Immature natural killer cell (primary cell): ENCODE results near the gene CCBE1. TPM values are rescaled to one million over a fixed set of nuclear protein-coding genes. Genes with fewer than 3 reads are reported as not detected.

ENCODE experiments used
- DNase-seq, 3 donors: peaks; one replicate each; pipeline ENCODE4 v3.0.0; 2022; ENCODE audit warnings: mixed read lengths in 1 of 3
- H3K27ac Mint-ChIP-seq, 6 donors: one replicate each; pipeline ENCODE4 v1.8.0; 2020; ENCODE audit warnings: mixed read lengths in 6 of 6, mild to moderate bottlenecking in 5 of 6, inconsistent platforms in 4 of 6, moderate library complexity in 3 of 6
- H3K27me3 Mint-ChIP-seq, 3 donors: one replicate each; pipeline ENCODE4 v1.8.0; 2020 to 2021; ENCODE audit warnings: low read depth in 3 of 3, mild to moderate bottlenecking in 3 of 3, mixed read lengths in 3 of 3, moderate library complexity in 3 of 3, inconsistent platforms in 1 of 3
- H3K36me3 Mint-ChIP-seq, 3 donors: one replicate each; pipeline ENCODE4 v1.8.0; 2020; ENCODE audit warnings: mixed read lengths in 3 of 3, inconsistent platforms in 2 of 3, mild to moderate bottlenecking in 2 of 3
- H3K4me1 Mint-ChIP-seq, 2 donors: one replicate each; pipeline ENCODE4 v1.8.0; 2020; ENCODE audit warnings: inconsistent platforms in 2 of 2, mild to moderate bottlenecking in 2 of 2, mixed read lengths in 2 of 2, moderate library complexity in 1 of 2
- H3K4me3 Mint-ChIP-seq, 5 donors: one replicate each; pipeline ENCODE4 v1.8.0; 2020; ENCODE audit warnings: mild to moderate bottlenecking in 5 of 5, mixed read lengths in 5 of 5, inconsistent platforms in 3 of 5, moderate library complexity in 3 of 5
- H3K9me3 Mint-ChIP-seq, 6 donors: one replicate each; pipeline ENCODE4 v1.8.0; 2020; ENCODE audit warnings: mild to moderate bottlenecking in 6 of 6, mixed read lengths in 6 of 6, inconsistent platforms in 4 of 6, moderate library complexity in 3 of 6
- polyA plus RNA-seq, 3 donors: library from polyadenylated mRNA; unstranded; fragments of 300-500 nt; fragmentation: Illumina TruSeq; gene quantifications; one replicate each; pipeline ENCODE4 v1.2.3, GENCODE V29; 2021

Gene CCBE1
- polyA plus RNA-seq, 3 donors from 2014 or later: 0.03 to 0.25 TPM; not detected in 1

DNA sequence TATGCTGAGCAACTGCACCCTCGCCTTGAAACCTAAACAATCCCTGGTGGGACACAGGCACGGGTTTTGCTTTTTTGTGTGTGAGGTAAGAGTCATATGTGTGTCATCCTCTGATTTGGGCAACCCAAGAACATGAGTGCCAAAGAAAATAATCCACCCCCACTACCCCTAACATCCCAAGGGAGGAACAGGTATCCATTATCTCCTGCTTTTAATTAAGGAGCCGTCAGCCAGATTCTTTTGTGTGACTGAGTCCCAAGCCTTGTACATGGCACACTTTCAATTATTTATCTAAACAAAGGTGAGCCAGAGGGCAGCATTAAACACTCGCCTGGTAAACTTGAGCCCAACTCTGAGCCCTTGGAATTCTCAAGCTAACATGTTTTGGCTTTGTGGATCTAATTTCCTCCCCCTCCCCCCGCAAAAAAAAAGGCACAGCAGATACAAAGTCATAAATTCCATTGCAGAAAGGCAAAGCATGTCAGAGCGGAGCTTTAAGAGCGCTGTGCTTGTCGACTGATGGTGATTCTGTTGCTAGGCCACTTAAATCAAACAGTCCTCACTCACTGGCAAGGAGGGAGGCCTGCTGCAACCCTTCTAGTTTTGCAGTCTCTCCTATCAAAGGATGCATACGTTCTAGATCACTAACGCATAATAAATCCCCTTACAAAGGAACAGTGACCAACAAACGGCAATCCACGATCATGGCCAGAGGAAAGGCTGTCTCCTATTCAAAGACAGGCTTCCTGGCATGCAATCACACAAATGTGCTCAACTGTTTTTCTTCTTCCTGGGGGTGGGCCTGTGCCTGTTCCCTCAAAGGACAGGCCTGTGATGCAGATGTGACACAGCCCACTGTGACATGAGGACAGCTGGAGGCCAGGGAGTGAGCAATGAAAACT lies 194.7 kb downstream of the CCBE1 start:
- DNase-seq: no peak
- peaks cover 0 to 6% (median 6%) of the 10 kb centered on the region in 3 donors for H3K27me3 Mint-ChIP-seq
- no peaks in the 10 kb centered on the region for H3K4me1 Mint-ChIP-seq
- no peaks in the 10 kb centered on the region for H3K36me3 Mint-ChIP-seq
- no peak overlapping the region for H3K27ac Mint-ChIP-seq
- peaks cover 0 to 10% (median 1%) of the 10 kb centered on the region in 6 donors for H3K9me3 Mint-ChIP-seq
- H3K4me3 Mint-ChIP-seq: no peak overlapping the region

DNA sequence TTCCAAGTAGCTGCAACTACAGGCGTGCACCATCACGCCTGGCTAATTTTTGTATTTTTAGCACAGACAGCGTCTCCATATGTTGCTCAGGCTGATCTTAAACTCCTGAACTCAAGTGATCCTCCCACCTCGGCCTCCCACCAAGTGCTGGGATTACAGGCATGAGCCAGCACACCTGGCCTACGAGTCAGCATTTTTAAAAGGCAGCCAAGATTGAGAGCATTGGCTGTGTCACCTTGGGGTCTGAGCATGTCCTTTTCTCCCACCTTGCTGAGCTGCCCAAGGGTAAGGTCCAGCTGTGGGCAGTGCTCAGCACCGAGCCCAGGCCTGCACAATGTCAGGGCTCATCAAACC lies 195.3 kb downstream of the CCBE1 start:
- no peaks in the 10 kb centered on the region for H3K4me1 Mint-ChIP-seq
- no peak overlapping the region for H3K4me3 Mint-ChIP-seq
- H3K36me3 Mint-ChIP-seq: no peaks in the 10 kb centered on the region
- peaks cover 0 to 10% (median 0%) of the 10 kb centered on the region in 6 donors for H3K9me3 Mint-ChIP-seq
- no peak for DNase-seq
- H3K27me3 Mint-ChIP-seq: peaks cover 0 to 9% (median 6%) of the 10 kb centered on the region in 3 donors
- no peak overlapping the region for H3K27ac Mint-ChIP-seq

DNA sequence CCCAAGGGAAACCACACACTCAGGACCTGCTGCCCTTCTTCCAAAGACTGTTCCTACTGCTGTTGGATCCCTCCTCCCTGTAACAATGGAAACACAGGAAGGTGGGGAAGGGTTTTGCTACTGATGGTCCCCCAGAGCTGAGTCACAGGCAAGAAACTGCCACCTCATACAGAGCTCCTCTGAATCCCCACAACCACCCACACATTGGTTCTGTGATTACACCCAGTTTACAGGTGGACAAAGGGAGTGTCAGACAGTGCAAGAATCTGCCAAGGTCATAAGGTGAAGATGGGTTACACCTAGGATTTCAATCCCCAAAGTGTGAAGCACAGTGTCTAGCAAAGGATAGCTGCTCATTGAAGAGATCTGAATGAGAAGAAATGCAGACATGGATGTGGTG lies 196.5 kb downstream of the CCBE1 start:
- Mint-ChIP-seq H3K27ac (no peak overlapping the region), H3K4me1 (no peaks in the 10 kb centered on the region), H3K4me3 (no peak overlapping the region), H3K27me3 (peaks cover 0 to 8% (median 6%) of the 10 kb centered on the region in 3 donors), H3K9me3 (peaks cover 0 to 10% (median 0%) of the 10 kb centered on the region in 6 donors), H3K36me3 (no peaks in the 10 kb centered on the region)
- no peak for DNase-seq

DNA sequence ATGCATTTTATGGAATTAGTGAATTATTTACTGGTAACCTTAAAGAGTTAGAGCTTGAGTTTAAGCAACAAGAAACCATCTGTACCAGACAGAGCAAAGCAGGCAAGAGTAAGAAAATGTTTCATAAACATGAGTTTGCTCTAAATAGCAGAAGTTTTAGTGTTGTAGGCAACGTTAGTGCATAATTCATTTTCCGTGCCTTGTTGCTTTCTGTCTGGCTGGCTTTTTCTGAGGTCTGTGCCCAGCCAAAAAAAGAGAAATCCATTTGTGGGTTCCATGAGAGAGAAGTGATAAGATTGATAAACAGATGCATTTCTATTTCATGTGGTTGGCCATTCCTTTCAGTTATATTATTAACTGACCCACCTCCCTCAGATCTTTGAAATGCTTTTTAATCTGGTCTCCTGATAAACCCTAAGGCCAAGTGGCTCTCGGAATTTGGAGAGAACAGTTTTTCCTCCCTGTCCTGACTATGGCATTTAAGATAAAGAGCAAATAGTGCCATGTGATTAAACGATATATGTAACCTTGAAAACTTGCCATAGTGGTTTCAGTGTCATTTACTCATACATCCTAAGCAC lies 198.6 kb downstream of the CCBE1 start:
- no peak for DNase-seq
- no peaks in the 10 kb centered on the region for H3K4me1 Mint-ChIP-seq
- H3K27ac Mint-ChIP-seq: no peak overlapping the region
- no peak overlapping the region for H3K4me3 Mint-ChIP-seq
- H3K9me3 Mint-ChIP-seq: peaks cover 0 to 10% (median 2%) of the 10 kb centered on the region in 6 donors
- H3K27me3 Mint-ChIP-seq: peaks cover 0 to 6% (median 5%) of the 10 kb centered on the region in 3 donors
- no peaks in the 10 kb centered on the region for H3K36me3 Mint-ChIP-seq

DNA sequence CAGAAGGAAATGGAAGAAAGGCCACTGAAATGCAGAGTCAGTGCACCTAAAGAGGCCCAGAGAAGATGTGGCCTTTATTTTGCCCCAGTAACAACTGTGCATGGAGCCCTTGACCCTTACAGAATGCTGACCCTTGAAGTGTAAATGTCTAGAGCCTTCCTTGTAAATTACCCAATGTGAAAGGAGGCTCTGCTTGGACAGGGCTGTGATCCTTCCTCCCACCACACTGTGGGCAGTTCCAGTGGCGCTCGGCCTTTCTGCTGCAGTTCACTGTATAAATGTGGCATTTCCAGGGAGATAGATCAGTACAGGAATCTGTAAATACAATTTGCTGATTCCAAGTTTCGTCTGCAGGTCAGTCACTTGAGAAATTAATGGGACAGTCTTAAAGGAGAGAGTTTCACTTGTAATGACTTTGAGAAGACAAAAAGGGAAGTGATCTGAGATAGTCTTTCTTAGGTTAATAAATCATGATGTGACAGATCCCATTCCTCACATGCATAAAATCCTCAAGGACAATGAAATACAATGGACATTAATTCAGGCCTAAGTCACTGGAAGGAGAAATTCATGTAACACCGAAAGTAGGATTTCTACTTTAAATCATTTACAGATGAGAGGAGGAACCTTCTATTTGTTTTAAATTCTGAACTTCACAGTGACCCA lies 204.3 kb downstream of the CCBE1 start:
- H3K4me3 Mint-ChIP-seq: no peak overlapping the region
- no peaks in the 10 kb centered on the region for H3K4me1 Mint-ChIP-seq
- peaks cover 0 to 6% (median 0%) of the 10 kb centered on the region in 6 donors for H3K9me3 Mint-ChIP-seq
- peaks cover 0 to 7% (median 7%) of the 10 kb centered on the region in 3 donors for H3K27me3 Mint-ChIP-seq
- H3K36me3 Mint-ChIP-seq: no peaks in the 10 kb centered on the region
- no peak overlapping the region for H3K27ac Mint-ChIP-seq
- DNase-seq: no peak

DNA sequence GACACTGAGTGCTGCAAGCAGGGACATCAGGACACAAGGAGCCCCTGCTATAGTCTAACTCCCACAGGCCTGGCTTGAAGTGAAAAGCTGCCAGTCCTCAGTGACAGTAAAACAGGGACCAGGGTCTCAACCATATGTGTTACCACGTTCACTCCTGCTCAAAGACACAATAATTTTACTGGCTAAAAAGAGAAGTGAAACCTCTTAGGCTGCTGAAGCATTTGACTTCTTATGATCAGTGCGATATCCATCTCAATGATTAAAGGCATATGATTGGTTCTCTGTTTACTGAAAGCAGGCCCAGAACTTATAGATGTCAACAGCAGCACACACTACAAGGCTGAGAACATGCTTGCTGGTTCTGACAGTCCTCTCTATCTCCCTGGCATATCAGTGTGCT lies 208.3 kb downstream of the CCBE1 start:
- H3K9me3 Mint-ChIP-seq: peaks cover 0 to 2% (median 0%) of the 10 kb centered on the region in 6 donors
- no peaks in the 10 kb centered on the region for H3K4me1 Mint-ChIP-seq
- no peak overlapping the region for H3K4me3 Mint-ChIP-seq
- no peak overlapping the region for H3K27ac Mint-ChIP-seq
- H3K27me3 Mint-ChIP-seq: peaks cover 3 to 5% (median 4%) of the 10 kb centered on the region in 3 donors
- DNase-seq: no peak
- H3K36me3 Mint-ChIP-seq: no peaks in the 10 kb centered on the region

DNA sequence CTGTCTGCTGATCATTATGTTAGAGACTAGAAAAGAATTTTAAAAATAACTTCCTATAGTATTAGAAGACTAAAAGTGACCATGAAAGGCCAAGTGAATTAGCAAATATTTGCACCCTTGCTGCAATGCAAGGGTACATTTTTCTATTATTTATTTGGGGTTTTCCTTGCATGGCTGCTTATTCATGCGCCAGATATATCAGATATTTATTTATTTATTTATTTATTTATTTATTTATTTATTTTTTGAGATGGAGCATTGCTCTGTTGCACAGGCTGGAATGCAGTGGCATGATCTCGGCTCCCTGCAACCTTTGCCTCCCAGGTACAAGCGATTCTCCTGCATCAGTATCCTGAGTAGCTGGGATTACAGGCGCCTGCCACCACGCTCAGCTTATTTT lies 211.8 kb downstream of the CCBE1 start:
- peaks cover 0 to 9% (median 0%) of the 10 kb centered on the region in 6 donors for H3K9me3 Mint-ChIP-seq
- H3K27me3 Mint-ChIP-seq: peaks cover 0 to 5% (median 2%) of the 10 kb centered on the region in 3 donors
- no peak overlapping the region for H3K27ac Mint-ChIP-seq
- no peak for DNase-seq
- H3K4me1 Mint-ChIP-seq: no peaks in the 10 kb centered on the region
- no peak overlapping the region for H3K4me3 Mint-ChIP-seq
- H3K36me3 Mint-ChIP-seq: no peaks in the 10 kb centered on the region

DNA sequence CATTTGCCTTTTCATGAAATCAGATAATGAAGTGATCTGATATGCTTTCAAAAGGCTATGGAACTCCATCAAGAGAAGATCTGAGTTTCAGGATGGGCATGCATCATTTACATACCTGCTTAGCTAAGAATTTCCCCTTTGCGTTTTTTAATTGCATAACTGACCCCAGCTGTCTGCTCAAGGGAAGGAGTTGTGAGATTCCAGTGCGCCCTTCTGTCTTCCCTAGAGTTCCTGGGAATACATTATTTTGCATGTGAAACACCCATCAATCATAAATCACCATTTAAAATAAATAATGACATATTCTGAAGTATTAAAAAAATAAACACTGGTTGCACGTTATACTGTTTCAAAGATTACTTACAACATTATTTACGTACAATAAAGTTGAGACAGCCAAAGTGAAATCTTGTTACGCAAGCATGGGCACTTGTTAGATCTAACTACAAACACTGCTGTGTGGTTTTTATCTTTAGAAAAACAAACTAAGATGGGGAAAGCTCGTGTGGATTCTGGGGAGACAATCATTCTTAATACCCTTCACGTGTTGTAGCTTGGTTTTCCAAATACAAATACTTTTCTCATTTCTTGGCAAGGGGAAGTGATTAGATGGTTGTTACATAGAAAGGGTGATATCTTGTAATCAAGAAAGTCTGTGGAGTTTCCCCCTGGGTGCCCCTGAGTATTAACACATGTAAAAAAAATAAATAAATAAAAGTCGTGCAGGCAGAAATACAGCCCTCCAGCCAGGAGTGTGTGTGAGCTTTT lies 212.5 kb downstream of the CCBE1 start:
- no peak for DNase-seq
- Mint-ChIP-seq H3K4me3 (no peak overlapping the region), H3K36me3 (no peaks in the 10 kb centered on the region), H3K27ac (no peak overlapping the region), H3K9me3 (peaks cover 0 to 9% (median 0%) of the 10 kb centered on the region in 6 donors), H3K27me3 (peaks cover 0 to 5% (median 2%) of the 10 kb centered on the region in 3 donors), H3K4me1 (no peaks in the 10 kb centered on the region)

DNA sequence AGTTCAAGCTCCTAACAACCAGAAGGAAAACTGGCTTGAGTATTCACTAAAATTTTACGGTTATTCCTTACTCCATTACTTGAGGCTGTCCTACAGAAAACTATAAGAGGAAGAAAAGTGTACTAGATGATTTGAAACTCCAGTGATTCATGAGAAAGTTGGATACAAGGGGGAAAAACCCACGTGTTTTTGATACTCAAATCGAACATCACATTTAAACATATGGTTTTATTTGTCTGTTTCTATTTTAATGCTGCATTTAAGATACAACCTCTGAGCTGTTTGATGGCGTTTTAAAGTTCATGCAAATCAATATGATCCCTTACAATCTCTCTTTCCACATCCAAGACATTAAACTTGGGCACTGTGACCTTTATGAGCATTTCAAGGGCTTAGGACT lies 213.1 kb downstream of the CCBE1 start:
- peaks cover 0 to 5% (median 0%) of the 10 kb centered on the region in 3 donors for H3K27me3 Mint-ChIP-seq
- no peaks in the 10 kb centered on the region for H3K36me3 Mint-ChIP-seq
- H3K9me3 Mint-ChIP-seq: peaks cover 0 to 7% (median 0%) of the 10 kb centered on the region in 6 donors
- H3K27ac Mint-ChIP-seq: no peak overlapping the region
- H3K4me3 Mint-ChIP-seq: no peak overlapping the region
- no peaks in the 10 kb centered on the region for H3K4me1 Mint-ChIP-seq
- no peak for DNase-seq

DNA sequence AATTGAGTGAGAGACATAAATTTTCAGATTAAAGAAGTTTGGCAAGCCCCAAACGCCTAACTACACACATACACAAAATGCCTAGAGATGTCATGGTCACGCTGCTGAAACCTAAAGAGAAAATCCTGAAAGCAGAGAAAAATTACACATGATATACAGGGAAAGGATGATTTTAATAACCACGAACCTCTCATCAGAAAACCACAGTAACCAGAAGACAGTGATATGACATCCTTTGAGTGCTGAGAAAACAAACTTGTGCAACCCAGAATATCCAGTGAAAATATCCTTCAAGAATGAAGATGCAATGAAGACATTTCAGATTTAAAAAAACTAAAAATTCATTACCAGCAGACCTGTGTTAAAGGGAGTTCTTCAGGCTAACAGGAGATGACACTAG lies 215.8 kb downstream of the CCBE1 start:
- H3K27ac Mint-ChIP-seq: no peak overlapping the region
- no peak for DNase-seq
- peaks cover 0 to 5% (median 2%) of the 10 kb centered on the region in 3 donors for H3K27me3 Mint-ChIP-seq
- no peaks in the 10 kb centered on the region for H3K4me1 Mint-ChIP-seq
- H3K9me3 Mint-ChIP-seq: peaks cover 0 to 7% (median 0%) of the 10 kb centered on the region in 6 donors
- H3K36me3 Mint-ChIP-seq: no peaks in the 10 kb centered on the region
- H3K4me3 Mint-ChIP-seq: no peak overlapping the region

DNA sequence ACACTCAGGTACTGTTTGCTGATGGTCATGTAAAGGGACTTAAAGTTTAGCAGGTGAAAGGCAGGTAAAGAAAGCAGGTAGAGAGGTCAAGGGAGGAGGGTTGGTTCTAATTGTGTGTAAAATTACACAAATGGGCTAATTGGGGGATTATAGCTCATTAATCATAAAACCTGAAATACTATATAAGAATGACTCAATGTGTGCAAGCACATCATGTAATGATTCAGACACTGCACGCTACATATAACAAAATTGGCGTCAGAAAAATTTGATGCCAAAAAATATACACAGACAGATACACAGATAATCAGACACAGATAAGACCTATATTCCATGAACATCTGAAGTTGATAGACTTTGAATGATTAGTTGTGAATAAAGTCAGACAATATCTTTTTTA lies 217.4 kb downstream of the CCBE1 start:
- H3K36me3 Mint-ChIP-seq: no peaks in the 10 kb centered on the region
- no peak overlapping the region for H3K4me3 Mint-ChIP-seq
- no peak for DNase-seq
- H3K27me3 Mint-ChIP-seq: peaks cover 2 to 9% (median 3%) of the 10 kb centered on the region in 3 donors
- H3K4me1 Mint-ChIP-seq: no peaks in the 10 kb centered on the region
- H3K9me3 Mint-ChIP-seq: peaks cover 0 to 9% (median 0%) of the 10 kb centered on the region in 6 donors
- H3K27ac Mint-ChIP-seq: no peak overlapping the region

DNA sequence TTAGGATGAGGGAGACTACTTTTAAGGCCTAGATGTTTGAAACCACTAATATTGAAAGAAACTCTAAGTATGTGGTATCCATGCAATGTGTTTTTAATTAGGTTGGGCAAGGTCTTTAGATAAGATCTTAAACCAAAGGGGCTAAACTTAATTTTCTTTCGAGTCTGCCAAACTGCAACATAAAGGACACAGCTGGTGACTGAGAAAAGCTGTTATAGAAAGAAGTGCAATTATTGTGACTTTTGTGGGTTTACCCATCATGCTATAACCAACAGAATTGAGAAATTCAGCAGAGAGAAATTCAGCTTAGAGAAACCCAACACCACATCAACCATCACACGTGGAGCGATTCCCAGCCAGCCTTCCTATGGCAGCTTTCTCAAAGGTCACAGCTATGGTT lies 218.6 kb downstream of the CCBE1 start:
- DNase-seq: no peak
- Mint-ChIP-seq H3K9me3 (peaks cover 0 to 9% (median 0%) of the 10 kb centered on the region in 6 donors), H3K27ac (no peak overlapping the region), H3K36me3 (no peaks in the 10 kb centered on the region), H3K27me3 (peaks cover 2 to 9% (median 3%) of the 10 kb centered on the region in 3 donors), H3K4me3 (no peak overlapping the region), H3K4me1 (no peaks in the 10 kb centered on the region)

DNA sequence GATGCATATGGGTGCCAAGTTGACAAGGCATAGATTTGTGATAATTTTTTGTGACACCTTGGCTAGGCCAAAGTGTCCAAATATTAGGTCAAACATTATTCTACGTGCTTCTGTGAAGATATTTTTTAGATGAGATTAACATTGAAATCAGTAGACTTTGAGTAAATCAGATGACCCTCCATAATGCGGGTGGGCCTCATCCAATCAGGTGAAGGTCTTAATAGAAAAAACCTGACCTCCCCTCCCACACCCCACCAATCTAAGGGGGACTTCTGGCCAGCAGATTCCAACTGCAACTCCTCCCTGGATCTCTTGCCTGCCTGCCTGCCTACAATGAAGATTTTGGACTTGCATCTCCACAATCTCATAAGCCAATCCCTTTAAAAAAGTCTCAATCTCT lies 219.4 kb downstream of the CCBE1 start:
- H3K27me3 Mint-ChIP-seq: peaks cover 2 to 9% (median 3%) of the 10 kb centered on the region in 3 donors

More for the DNA sequence above, 219.4 kb downstream of the CCBE1 start:
- DNase-seq: no peak
- H3K9me3 Mint-ChIP-seq: peaks cover 0 to 9% (median 0%) of the 10 kb centered on the region in 6 donors
- H3K4me1 Mint-ChIP-seq: no peaks in the 10 kb centered on the region
- no peak overlapping the region for H3K4me3 Mint-ChIP-seq
- no peak overlapping the region for H3K27ac Mint-ChIP-seq
- H3K36me3 Mint-ChIP-seq: no peaks in the 10 kb centered on the region
